ENCODE results near the gene ZMYND8. TPM values are rescaled to one million over a fixed set of nuclear protein-coding genes. Genes with fewer than 3 reads are reported as not detected.
A peak's percentile ranks its signal among the peaks of the same experiment; 100 is the strongest.

Gene ZMYND8
- total and polyA plus RNA-seq, 7 donors: 7.8 to 46.0 (median 24.8) TPM

DNA sequence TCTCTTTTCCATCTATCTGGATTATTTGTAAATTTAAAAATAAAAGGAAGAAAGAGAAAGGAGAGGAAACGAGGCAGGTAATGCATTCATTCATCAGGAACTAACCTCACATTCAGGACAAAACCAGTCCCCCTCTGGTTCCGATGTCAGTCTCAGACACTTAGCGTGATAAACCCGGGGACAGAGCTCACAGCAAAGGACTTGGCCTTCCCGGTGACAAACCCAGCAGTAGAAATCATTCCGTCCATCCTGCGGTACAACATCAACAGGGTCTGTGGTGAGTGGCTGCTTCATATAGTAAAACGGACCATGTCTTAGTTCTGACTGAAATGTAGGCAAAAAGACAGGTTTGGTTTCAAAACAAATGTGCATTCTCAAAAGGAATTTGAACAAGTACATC lies 57.9 kb downstream of the ZMYND8 start:
- no peak for DNase-seq
- Histone ChIP-seq H3K9me3 (no peaks in the 10 kb centered on the region), H3K36me3 (peaks cover 1 to 68% (median 19%) of the 10 kb centered on the region in 4 donors), H3K4me1 (peaks cover 0 to 8% (median 7%) of the 10 kb centered on the region in 4 donors), H3K4me3 (no peak overlapping the region), H3K27me3 (no peaks in the 10 kb centered on the region), H3K27ac (no peak overlapping the region)
- WGBS, 2 donors: 92 to 95% methylated on average over 8 of the region's 8 CpGs
- no peak for TF ChIP-seq EP300 (IDR thresholded peaks at IDR 0.05)
- TF ChIP-seq, protein P1, sequence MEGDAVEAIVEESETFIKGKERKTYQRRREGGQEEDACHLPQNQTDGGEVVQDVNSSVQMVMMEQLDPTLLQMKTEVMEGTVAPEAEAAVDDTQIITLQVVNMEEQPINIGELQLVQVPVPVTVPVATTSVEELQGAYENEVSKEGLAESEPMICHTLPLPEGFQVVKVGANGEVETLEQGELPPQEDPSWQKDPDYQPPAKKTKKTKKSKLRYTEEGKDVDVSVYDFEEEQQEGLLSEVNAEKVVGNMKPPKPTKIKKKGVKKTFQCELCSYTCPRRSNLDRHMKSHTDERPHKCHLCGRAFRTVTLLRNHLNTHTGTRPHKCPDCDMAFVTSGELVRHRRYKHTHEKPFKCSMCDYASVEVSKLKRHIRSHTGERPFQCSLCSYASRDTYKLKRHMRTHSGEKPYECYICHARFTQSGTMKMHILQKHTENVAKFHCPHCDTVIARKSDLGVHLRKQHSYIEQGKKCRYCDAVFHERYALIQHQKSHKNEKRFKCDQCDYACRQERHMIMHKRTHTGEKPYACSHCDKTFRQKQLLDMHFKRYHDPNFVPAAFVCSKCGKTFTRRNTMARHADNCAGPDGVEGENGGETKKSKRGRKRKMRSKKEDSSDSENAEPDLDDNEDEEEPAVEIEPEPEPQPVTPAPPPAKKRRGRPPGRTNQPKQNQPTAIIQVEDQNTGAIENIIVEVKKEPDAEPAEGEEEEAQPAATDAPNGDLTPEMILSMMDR (IDR thresholded peaks at IDR 0.05): no peak
- TF ChIP-seq POLR2AphosphoS5 (IDR thresholded peaks at IDR 0.05): no peak
- TF ChIP-seq POLR2A (IDR thresholded peaks at IDR 0.05): no peak
- intact Hi-C loops (cut with DNase I): no loop called here

DNA sequence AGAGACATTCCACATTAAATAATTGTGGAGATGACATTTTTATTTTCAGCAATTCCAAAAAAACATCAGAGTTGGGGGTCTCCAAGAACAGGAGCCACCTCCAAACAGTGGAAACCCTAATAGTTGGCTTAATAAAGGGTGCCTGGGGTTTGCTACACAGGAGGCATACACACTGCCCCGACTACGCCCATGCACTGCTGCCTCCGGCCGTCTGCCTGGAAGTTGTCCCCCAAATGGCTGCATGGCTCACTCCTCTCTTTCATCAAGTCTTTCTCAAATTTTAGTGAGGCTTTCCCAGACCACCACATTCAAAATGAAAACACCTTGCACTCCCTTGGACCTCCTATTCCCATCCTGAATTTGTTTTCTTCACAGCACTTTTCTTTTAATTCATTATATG lies 58.8 kb downstream of the ZMYND8 start:
- Histone ChIP-seq H3K36me3 (peaks cover 4 to 74% (median 22%) of the 10 kb centered on the region in 4 donors), H3K9me3 (no peaks in the 10 kb centered on the region), H3K4me3 (no peak overlapping the region), H3K4me1 (no peaks in the 10 kb centered on the region), H3K27ac (peak overlapping the region in 1 of 4 donors; percentile 42), H3K27me3 (no peaks in the 10 kb centered on the region)
- intact Hi-C loops (cut with DNase I): no loop called here
- TF ChIP-seq EP300 (IDR thresholded peaks at IDR 0.05): no peak
- no peak for TF ChIP-seq POLR2A (IDR thresholded peaks at IDR 0.05)
- TF ChIP-seq POLR2AphosphoS5 (IDR thresholded peaks at IDR 0.05): no peak
- TF ChIP-seq, protein P1 (IDR thresholded peaks at IDR 0.05): no peak
- 93 to 94% methylated on average over 4 of the region's 4 CpGs for WGBS, 2 donors
- no peak for DNase-seq

DNA sequence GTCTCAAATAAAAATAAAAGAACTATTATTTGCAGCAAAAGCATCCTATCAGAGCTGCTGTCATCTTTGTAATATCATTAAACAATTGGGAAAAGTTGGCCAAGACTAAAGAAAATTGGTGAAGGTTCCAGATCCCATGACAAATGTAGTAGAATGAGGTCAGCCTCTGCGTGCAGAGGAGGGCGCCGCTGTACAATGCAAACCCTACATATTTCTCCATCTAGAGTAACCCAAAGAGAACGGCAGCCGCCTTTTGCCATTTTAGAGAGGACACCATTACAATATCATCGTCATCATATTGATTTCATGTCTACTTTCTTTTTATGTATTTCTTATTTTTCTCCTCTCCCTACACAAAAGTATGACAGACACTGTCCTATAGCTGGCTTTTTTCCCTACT lies 59.5 kb downstream of the ZMYND8 start:
- Histone ChIP-seq H3K4me3 (no peak overlapping the region), H3K27me3 (no peaks in the 10 kb centered on the region), H3K4me1 (no peaks in the 10 kb centered on the region), H3K9me3 (no peaks in the 10 kb centered on the region), H3K36me3 (peaks cover 9 to 77% (median 22%) of the 10 kb centered on the region in 4 donors), H3K27ac (peak overlapping the region in 2 of 4 donors; percentile 23 to 42)
- 85 to 92% methylated on average over 6 of the region's 6 CpGs for WGBS, 2 donors
- DNase-seq: no peak
- TF ChIP-seq, protein P1 (IDR thresholded peaks at IDR 0.05): no peak
- TF ChIP-seq POLR2A (IDR thresholded peaks at IDR 0.05) (no peak), EP300 (IDR thresholded peaks at IDR 0.05) (no peak), POLR2AphosphoS5 (IDR thresholded peaks at IDR 0.05) (no peak)
- intact Hi-C loops (cut with DNase I): no loop called here

DNA sequence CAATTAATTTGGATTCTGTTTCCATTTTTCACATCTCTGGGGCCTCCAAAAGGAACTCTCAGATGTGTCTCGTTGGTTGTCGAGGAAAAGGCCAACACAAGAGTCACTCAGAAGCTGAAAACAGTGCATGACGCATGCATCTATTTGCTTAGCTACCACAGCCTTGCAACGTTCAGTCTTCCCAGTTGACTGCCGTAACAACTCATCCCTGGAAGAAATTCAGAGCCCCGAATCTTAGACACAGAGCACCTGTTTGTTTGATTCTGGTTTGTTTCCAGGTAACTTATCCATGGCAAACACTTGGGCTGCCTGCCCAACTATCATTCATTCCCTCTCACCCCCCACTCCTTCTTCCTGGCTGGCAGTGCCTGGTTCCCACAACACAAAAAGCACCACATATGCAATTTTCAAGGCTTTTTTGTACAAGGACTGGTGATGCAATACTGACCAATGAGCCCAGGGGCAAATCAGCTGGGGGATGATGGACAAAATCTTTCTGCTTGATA lies 60.5 kb downstream of the ZMYND8 start:
- Histone ChIP-seq H3K4me1 (no peaks in the 10 kb centered on the region), H3K27ac (peak overlapping the region; percentile 23 to 42 (median 32)), H3K9me3 (no peaks in the 10 kb centered on the region), H3K4me3 (no peak overlapping the region), H3K27me3 (no peaks in the 10 kb centered on the region), H3K36me3 (peaks cover 13 to 77% (median 29%) of the 10 kb centered on the region in 4 donors)
- DNase-seq: no peak
- intact Hi-C loops (cut with DNase I): no loop called here
- TF ChIP-seq EP300 (IDR thresholded peaks at IDR 0.05) (no peak), POLR2AphosphoS5 (IDR thresholded peaks at IDR 0.05) (no peak), POLR2A (IDR thresholded peaks at IDR 0.05) (no peak)
- TF ChIP-seq, protein P1 (IDR thresholded peaks at IDR 0.05): no peak
- 80 to 87% methylated on average over 6 of the region's 6 CpGs for WGBS, 2 donors
